Measurements from ENCODE around the gene KLK14.
A peak's percentile ranks its signal among the peaks of the same experiment; 100 is the strongest.

The KLK14 gene

DNA sequence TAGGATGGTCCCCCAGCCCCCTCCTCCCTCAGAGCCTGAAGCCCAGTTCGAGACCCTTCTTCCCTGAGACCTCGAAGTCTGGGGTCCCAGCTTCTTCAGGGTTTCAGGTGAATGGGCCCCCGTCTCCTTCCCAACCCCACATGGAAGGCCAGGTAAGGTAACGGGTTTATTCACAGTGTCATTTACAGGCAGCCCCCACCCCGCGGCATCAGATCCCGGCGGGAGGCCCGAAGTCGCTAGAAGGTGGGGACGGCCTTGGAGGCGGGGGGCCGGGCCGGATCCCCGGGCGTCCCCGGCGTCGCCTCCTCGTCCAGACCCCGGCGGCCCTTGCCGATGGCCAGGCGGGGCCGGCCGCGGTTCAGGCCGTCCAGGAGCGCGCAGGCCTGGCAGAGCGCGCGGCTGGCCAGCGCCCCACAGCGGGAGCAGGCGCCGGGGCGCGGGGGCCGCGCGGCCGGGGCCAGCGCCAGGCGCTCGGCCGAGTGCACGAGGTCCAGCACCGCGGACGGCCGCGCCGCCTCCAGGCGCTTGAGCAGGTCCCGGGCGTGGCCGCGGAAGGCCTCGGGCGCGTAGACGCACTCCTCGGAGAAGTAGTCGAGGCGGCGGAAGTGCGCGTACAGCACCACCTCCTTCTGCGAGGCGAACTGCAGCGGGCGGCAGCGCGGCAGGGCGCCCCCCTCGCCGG lies 15.8 kb upstream of the KLK14 start:
- TF ChIP-seq, protein P1, sequence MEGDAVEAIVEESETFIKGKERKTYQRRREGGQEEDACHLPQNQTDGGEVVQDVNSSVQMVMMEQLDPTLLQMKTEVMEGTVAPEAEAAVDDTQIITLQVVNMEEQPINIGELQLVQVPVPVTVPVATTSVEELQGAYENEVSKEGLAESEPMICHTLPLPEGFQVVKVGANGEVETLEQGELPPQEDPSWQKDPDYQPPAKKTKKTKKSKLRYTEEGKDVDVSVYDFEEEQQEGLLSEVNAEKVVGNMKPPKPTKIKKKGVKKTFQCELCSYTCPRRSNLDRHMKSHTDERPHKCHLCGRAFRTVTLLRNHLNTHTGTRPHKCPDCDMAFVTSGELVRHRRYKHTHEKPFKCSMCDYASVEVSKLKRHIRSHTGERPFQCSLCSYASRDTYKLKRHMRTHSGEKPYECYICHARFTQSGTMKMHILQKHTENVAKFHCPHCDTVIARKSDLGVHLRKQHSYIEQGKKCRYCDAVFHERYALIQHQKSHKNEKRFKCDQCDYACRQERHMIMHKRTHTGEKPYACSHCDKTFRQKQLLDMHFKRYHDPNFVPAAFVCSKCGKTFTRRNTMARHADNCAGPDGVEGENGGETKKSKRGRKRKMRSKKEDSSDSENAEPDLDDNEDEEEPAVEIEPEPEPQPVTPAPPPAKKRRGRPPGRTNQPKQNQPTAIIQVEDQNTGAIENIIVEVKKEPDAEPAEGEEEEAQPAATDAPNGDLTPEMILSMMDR (IDR thresholded peaks at IDR 0.05) = no peak

DNA sequence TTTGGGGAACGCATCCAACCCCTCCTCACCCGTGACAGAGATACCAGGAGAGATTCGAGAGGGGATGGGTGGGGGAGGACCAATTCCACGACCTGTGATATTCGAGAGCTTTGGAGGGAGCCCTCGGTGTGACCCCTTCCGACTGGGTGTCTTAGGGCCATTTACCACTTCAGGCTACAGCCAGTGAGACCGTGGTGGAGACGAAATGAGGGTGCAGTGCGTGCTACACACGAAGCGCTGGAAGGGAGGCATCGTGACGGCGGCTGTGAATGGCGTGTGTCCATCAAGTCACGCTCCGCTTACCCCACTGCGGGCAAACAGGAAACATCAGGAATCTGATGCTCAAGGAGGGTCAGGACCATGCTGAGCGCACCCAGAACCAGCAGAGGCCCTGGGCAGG lies 15.1 kb upstream of the KLK14 start:
- TF ChIP-seq, protein P1 (IDR thresholded peaks at IDR 0.05) = no peak

DNA sequence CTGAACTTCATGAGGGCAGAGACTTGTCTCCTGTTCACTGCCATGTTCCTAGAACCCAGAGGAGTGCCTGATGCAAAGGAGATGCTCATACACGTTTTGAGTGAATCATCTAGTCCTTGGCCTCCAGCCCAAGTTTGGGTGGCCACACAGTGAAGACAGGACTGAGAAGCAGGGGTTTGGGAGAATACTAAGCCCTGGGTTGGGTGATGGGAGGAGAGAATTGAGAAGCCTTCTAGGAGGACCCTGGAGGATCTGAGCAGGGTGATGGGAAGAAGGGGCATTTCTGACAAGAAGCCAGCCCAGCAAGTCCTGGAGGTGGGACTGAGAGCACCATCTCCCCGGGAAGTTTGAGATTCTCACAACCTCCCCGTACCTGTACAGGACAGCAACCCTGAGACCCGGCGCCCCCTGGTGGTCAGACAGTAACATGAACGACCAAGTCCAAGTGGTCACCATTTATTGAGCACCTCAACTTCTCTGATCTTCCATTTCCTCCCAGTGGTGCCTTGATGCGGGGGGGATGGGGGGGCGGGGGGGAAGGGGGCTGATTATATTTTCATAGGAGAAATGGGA lies 14.6 kb upstream of the KLK14 start:
- TF ChIP-seq, protein P1 (IDR thresholded peaks at IDR 0.05) = peak; percentile 71

DNA sequence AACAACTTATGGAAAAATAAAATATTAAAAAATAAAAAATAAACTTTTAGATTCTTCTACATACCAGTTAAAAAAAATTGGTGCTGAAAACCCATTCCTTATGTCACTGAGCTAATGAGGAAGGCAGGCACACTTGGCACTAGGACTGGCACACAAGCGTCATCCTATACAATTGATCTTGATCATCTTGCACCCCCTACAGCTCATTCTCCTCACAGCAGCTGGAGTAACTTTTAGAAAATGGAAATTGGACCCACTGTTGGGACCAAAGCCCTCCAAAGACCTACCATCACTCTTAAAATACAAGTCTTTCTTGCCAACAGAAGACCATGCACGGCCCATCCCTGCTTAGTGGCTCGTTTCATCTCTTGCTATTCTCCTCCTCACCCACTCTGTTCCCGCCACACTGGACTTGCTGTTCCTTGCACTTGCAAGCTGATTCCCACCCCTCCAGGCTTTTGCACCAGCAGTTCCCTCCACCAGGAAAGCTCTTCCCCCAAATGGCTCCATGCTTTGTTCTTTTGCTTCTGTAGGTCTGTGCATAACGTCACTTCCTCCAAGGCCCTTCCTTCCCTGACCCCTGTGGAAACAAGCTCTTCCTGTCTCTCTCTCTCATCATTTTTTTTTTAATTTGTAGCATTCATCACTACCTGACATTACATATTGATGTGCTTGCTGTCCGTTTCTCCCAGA lies 13.9 kb upstream of the KLK14 start:
- TF ChIP-seq, protein P1 (IDR thresholded peaks at IDR 0.05) = peak; percentile 51; the same call in 1 of the 2 replicates

DNA sequence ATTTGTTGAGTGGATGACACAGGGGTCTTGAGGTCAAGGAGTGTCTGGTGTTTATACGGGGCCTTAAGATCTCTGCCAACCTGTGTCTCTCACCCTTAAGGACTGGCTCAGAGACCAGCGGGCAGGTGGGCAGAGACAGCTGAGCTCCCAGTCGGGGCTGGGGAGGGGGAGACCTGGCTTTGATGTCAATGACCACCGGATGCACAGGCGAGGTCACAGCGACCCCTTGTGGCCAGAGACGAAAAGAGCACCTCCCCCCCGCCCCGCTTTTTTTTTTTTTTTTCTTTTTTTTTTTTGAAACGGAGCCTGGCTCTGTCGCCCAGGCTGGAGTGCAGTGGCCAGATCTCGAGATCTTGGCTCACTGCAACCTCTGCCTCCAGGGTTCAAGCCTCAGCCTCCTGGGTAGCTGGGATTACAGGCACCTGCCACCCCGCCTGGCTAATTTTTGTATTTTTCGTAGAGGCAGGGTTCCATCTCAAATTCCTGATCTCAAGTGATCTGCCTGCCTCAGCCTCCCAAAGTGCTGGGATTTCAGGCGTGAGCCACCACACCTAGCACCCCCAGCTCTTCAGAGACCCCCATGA lies 12.1 kb upstream of the KLK14 start:
- TF ChIP-seq, protein P1 (IDR thresholded peaks at IDR 0.05) = peak; percentile 77

DNA sequence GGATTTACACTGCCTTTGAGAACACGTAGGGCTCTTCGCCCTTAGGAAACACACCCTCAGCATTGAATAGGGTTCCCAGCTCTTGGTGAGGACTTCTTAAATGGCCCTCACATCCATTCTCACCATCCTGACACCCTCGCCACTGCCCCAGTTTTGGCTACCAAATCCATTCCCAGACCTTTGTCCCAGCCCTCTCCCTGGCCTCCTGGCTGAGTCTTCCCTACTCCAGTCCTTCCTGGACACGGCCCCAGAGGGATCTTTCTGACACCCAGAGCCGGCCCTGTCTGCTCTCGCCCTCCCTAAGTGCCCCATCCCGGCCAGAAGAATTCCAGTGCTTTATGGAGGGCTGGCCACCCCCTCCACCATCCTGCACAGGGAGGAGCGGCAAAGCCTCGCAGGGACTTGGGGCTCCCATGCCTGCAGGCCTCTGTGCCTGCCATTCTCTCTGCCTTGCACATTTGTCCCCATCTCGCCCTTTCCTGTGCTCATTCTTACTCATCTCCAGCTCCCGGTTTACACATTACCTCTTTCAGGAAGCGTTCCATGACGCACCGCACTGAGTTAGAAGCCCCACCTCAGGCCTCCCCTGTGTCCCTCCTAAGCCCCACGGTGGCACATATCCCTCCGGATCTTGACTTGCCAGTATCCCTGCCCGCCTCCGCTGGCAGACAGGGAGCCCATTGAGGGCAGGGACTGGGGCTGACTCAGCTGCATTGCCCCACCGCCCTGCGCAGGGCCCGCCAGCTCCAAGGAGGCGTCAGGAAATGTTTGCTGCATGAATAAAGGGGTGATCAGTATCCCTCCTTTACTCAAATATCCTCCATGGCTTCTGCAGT lies 11.0 kb upstream of the KLK14 start:
- TF ChIP-seq, protein P1 (IDR thresholded peaks at IDR 0.05) = no peak

DNA sequence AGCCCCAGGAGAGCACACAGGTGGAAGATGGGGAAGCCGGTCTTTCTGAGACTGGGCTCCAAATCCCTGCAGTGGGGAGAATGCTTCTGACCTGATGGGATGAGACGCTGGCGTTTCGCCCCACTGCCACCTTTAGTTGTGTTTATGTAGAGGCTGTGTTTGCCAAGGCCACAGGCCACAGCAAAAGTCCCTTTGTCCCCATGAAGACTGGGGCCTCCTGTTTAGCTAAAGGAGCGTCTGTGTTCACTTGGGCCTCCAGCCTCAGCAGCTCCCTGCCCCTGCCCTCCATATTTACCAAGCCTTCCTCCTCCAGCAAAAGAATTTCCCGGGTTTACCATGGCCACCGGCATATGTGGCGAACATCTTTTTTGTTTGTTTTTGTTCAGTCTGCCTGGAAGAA lies 10.4 kb upstream of the KLK14 start:
- TF ChIP-seq, protein P1 (IDR thresholded peaks at IDR 0.05) = no peak

Measured in LNCAP (cell line).